Activated T-helper 9 cell treated with anti-CD3 and anti-CD28 coated beads, Interleukin-2, amount 50 U/mL, for 16 hours (primary cell): ENCODE data around the gene ONECUT3.
"Not testable (repeated sequence)": the region's sequence is repeated elsewhere in the genome, so short reads cannot be mapped to it uniquely, and the experiment has no call there.

Experiments
- DNase-seq: peaks from one replicate; pipeline ENCODE4 v3.0.0-alpha.2; 2020; ENCODE audit warnings: low read depth

ONECUT3 gene

DNA sequence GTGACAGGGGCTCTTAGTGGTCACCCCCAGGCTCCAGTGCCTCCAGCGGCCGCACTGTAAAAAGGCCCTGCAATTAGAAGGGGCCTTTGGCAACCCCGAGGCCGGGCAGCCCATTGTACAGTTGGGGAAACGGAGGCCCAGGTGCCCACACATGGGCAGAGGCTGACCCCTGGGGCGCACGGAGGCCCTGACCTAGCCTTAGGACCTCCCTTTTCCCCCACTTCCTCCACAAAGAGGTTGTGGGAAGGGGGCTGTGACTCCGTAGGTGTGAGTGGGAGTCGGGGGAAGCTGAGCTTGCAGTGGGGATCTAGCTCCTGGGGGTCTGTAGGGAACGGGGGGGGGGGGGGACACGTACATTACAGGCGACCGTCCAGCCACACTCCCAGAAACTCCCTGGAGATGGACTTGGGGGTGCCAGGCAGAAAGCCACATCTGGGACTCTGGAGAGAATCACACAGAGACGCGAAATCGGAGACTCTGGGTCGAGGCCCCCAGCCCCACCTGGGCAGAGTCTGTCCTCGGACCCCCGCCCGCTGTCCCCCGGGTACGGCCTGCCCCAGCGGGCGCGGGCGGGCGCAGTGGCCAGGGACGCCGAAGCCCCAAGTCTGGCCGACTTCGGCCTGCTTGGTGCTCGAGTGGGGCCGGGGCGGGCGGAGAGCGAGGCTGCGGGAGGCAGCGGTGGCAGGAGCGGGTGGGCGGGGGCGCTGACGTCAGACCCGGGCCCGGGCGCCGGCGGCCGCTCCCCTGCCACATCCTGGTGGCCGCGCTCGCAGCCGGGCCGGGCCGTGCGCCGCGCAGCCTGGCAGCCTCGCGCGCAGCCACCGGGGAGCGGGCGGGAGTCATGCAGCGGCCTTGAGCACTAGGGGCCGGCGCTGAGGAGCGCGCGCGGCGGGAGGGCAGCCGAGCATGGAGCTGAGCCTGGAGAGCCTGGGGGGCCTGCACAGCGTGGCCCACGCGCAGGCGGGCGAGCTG, at the start of gene ONECUT3:
Gene ONECUT3, plus strand, starts transcription at position 750 of the 972 bp plus-strand sequence. Its CDS starts 157 bp downstream, at position 907.
- DNase-seq, result no peak

GRCh38 chr19:1704339-1704738, 49.0 kb upstream of the ONECUT3 start:
- no peak for DNase-seq

DNA sequence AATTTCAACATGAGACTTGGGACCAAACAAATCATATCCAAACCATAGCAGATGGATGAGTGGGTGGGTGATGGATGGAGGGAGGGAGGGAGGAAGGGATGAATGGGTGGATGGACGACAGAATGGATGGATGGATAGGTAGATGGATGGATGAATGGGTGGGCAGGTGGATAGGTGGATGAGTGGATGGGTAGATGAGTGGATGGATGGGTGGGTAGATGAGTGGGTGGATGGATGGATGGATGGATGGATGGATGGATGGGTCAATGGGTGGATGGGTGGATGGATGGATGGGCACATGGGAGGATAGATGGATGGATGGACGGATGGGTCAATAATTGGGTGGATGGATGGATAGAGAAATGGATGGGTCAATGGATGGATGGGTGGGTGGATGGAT, 47.9 kb upstream of the ONECUT3 start:
- no peak for DNase-seq

DNA sequence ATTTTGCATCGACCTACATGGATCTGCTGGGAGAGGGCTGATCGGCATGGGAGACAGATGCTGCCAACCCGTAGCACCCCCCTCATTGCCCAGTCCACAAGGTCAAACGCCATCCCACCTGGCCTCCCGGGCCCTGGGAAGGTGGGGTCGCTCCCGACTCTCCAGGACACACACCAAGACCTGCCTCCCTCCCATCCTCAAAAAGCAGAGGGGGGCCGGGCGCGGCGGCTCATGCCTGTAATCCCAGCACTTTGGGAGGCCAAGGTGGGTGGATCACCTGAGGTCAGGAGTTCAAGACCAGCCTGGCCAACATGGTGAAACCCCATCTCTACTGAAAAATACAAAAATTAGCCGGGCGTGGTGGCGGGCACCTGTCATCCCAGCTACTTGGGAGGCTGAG, 46.7 kb upstream of the ONECUT3 start:
- DNase-seq, result not testable (repeated sequence)

DNA sequence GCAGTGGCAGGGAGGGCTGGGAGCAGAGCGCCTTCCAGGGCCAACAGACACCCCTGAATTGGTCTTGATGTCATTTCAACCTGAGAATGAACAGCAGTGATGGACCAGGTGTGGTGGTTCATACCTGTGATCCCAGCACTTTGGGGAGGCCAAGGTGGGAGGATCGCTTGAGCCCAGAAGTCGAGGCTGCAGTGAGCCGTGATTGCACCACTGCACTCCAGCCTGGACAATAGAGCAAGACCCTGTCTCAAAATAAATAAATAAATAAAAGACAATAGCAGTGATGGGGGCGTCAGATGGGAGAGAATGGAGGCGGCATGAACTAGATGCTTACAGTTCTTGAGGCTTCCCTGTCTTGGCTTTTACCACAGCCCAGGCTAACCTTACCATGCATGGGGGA, 46.1 kb upstream of the ONECUT3 start:
- DNase-seq, result no peak

- DNase-seq, result no peak
Observed at GRCh38 chr19:1713170-1713569, 40.1 kb upstream of the ONECUT3 start.

DNA sequence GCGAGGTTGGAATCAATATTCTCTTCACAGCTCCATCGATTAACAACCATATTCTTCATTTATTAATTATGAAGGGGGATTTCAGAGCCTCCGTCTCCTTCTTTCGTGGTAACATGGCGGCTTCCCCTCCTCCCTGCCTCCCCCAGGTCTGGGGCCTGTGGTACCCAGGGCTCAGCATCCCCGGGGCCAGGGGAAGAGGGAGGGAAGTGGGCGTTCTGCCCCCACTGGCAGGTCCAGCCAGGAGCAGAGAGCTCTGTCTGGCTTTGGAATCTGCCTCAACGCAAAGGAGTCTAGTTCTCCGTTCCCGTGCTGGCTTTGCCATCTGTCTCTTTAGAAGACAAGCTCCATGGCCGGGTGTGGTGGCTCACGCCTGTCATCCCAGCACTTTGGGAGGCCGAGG, 37.8 kb upstream of the ONECUT3 start:
- no peak for DNase-seq

GRCh38 chr19:1717200-1717969, 35.9 kb upstream of the ONECUT3 start:
- no peak for DNase-seq

GRCh38 chr19:1717970-1718264, 35.4 kb upstream of the ONECUT3 start:
- DNase-seq, result no peak

DNA sequence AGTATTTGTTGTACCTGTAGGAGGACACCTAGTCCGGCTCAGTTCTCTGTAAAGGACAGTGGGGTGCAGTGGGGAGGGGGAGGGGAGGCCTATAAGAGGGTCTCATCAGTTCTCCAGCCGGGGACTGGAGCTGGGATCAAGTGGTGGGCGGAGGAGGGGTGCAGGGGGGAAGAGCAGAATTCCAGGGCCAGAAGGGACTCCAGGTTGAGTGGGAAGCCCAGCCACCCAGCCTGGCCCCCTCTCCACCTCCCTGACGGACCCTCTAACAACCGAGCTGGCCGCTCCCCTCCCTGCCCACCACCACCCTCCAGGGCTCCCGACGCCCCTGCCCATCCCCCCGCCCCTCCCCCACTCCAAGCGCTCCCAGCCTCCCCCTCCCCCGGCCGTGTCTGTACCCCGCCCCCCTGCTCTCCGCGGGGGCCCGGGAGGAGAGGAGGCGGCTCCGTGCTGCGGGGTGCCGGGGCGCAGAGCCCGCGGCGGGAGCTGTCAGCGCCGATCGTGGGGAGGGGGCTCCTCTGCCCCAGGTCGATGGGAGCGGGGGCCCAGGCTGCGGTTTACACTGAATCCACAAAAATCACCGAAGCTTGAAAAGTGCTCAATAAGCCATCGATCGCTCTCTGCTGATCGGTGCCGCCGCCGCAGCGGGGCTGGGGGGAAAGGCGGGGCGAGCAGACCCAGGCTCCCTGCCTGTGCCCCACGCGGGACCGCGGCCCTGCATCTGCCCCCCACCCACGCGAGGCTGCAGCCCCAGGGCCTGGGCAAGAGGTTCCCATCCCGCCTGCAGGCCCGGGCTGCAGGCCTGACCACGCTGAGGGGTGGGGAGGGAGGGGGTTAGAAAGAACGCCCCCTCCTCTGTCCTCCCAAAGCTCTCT, 34.6 kb upstream of the ONECUT3 start:
- DNase-seq, result no peak

DNA sequence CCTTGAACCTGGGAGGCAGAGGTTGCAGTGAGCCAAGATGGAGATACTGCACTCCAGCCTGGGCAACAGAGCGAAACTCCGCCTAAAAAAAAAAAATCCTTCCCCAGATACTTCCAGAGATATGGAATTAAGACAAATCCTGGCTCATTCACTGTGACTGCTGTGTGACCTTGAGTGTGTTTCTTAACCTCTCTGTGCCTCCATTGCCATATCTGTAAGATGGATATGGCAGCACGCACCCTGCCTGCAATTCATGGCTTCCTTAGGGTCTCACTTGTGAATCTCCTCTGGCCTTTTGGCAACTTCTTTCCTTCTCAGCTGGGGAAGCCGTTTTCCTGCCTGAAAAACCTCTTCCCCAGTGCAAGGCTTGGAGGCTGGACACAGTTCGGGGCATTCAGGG, 33.8 kb upstream of the ONECUT3 start:
- DNase-seq, result no peak

DNA sequence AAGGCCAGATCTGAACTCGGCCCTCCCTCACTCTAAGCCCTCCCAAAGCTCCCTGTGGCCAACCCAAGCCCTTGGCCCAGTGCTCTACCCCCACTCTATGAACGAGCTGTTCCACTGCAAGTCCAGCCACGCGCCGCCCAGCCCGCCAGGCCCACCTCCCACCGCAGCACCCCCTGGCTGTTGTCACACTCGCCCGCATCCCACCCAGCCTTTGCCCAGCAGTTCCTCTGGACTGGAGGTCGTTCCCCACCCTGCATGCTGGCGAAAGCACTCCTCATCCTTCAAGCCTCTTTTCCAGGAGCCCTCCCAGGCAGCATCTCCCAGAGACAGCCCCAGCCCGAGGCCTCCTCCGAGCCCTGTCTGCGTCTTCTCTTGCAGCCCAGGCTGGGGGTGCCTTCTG, 33.1 kb upstream of the ONECUT3 start:
- no peak for DNase-seq

DNA sequence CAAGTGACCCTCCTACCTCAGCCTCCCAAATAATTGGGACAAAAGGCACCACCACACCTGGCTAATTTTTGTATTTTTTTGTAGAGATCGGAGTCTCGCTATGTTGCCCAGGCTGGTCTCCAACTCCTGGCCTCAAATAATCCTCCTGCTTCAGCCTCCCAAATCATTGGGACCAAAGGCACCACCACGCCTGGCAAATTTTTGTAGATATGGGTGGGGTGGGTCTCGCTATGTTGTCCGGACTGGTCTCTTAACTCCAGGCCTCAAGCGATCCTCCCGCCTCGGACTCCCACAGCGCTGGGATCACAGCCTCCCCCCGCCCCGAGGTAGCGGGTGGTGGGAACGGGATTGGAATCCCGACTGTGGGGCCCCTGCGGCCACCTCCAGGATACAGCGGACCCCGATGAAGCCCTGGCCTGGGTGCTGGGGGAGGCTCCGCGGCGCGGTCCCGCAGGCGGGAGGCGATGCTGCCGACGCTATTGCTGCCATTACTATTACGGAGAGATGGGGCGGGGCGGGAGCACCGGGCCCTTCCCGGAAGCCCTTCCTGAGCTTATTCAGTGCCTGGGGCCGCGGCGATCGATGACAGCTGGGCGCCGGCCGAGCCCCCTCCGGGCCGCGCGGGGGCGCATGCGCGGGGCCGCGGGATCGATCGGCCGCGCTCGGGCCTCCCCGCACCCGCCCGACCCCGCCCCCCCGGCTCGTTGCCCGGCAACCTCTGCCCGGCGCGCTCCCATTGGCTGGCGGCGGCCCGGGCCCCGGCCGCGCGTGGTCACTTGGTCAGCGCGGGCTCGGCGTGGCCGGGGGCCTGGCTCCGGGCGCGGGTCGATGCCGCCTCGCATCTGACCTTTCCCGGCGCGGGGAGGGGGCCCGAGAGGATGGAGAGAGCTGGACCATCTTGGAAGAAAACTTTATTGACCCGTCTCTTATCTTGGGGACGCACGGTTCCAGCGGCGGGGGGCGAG, 27.9 kb upstream of the ONECUT3 start:
- no peak for DNase-seq

DNA sequence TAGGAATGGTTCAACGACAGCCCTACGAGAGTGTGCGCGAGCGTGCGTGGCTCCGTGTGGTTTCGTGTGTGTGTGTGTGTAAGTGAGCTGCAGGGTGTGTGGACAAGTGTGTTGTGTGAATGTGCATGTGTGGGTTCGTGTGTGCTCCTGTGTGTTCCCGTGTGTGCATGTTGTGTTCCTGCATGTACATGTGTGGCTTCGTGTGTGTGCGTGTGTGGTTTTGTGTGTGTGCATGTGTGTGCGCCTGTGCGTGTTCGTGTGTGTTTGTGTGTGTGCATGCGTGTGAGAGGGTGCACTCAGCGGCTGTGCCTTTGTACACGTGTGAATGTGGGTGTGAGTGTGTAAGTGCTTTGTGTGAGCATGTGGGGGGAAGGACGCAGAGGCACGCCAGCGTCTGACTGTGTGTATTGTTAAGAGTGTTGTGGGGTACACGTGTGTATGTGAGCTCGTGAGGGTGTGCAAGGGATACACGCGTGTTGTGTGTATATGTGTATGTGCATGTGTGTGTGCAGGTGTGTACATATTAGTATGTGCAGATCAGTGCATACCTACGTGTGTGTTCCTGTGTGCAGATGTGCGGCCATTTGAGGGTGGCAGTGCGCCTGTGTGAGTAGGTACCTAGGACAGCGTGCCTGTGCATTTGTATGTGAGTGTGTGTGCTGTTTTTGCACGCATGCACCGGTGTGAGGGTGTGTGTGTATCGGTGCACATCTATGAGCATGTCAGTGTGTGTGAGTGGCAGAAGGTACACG, 24.3 kb upstream of the ONECUT3 start:
- no peak for DNase-seq

DNA sequence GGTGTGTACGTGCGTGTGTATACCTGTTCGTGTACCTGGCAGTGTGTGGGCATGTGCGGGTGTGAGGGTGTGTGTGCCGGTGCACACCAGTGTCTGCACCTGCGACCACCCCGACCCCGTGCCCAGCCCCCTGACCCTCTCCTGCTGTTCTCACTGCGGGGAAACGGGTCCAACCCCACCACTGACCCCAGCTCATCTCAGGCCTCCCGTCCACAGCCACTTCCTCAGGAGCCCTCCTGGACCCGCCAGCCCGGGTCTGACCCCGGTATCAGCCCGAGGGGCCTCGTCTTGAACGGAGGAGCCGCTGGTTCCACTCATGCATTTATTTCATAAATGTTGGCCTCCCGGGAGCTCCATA, 23.8 kb upstream of the ONECUT3 start:
- DNase-seq, result no peak

GRCh38 chr19:1730157-1730556, 23.1 kb upstream of the ONECUT3 start:
- no peak for DNase-seq

DNA sequence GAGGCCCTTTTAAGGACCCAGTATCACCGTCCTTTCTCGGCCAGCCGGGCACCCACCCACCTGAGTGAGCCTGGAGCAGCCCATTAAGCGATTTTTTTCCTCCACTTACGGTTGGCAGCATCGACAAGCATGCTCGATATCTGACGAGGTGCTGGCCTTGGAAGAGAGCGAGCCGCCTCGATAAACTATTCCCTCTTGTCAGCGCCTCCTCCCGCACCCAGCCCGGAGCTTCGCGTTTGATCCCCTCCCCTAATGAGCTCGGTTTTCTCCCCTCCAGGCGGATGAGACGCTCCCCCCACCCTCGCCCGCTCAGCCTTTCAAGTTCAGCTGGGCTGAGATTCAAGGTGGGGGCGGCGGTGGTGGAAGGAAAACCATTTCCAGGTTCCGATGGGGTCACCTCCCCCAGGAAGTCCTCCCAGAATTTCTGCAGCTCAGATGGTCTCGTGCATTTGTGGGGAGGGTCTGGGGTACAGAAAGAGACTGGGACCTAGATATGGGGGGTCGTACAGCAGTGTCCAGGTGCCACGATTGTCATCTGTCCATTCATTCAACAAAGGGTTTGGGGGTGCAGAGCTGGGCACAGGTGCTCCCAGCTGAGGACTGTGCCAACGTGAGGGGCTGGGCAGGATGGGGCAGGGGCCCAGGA, 18.9 kb upstream of the ONECUT3 start:
- no peak for DNase-seq

GRCh38 chr19:1736280-1736679, 17.0 kb upstream of the ONECUT3 start:
- DNase-seq, result no peak

DNA sequence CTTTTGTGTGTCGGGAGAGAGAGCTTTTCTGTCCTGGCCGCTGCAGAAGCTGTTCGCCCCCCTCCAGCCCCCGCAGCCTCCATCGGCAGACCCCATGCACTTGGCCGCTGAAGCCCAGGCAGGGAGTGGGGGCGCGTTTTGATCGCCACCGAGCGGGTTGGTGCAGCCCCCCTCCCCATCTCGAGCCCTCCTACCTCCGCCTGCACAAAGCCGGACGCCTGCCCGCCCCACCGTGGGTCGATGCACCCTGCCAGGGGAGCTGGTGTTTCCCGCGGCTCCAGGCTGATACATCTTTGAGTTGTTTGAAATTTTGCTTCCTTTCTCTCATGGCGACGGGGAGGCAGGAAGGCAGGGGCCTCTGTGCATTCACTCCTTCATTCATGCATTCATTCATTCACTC, 16.4 kb upstream of the ONECUT3 start:
- no peak for DNase-seq
